HepG2 (cell line): Measurements from ENCODE around the gene UVSSA. TPM values are rescaled to one million over a fixed set of nuclear protein-coding genes. Genes with fewer than 3 reads are reported as not detected.

ENCODE experiments used
- ATAC-seq: fragments of 200-7000 bp; cut with Tn5 transposase; 3 replicates; pipeline ENCODE4 v1.9.1; 2020; ENCODE audit warnings: mild to moderate bottlenecking, moderate library complexity
- BruUV-seq: library from RNA; stranded (reverse); fragments of 400-500 nt; replicated peaks from 2 replicates; lab custom pipeline; 2021; lab: Mats Ljungman, UMichigan
- CTCF ChIA-PET: fragments of 300-600 bp; formaldehyde crosslinking; extraction: SDS; loops from one replicate; lab custom pipeline; 2021; ENCODE audit warnings: low total read pairs, inconsistent platforms, low intra/inter-chr PET ratio; lab: Yijun Ruan, JAX
- POLR2A ChIA-PET: fragments of 350-600 bp; sonication (Branson Sonifier 250); formaldehyde crosslinking; loops from one replicate; lab custom pipeline; 2020; ENCODE audit warnings: antibody characterized with exemption, inconsistent platforms; lab: Yijun Ruan, JAX
- DNase-seq: peaks from one replicate; pipeline ENCODE4 v3.0.0-alpha.2; 2015; ENCODE audit warnings: low spot score
- FAIRE-seq: peaks from 3 replicates; lab custom pipeline; 2011; peaks lifted over from hg19 to GRCh38; lab: Jason Lieb, UNC
- H2AFZ ChIP-seq: one replicate; pipeline ENCODE4 v1.6.1; 2011; ENCODE audit warnings: low read length, inconsistent platforms
- H3K27ac ChIP-seq: fragments of 300-600 bp; 3 replicates; pipeline ENCODE4 v1.8.0; 2011; ENCODE audit warnings: mixed run types, mild to moderate bottlenecking, mixed read lengths, low read length, inconsistent platforms; ENCODE audit not compliant: insufficient read depth; ENCODE audit errors: extremely low read length
- H3K27me3 ChIP-seq, 2 experiments: fragments of 200-600 bp in 1 of 2; 2 replicates in 1 of 2; 3 replicates in 1 of 2; pipeline versions ENCODE4 v1.6.0 to v1.8.0; 2011; ENCODE audit warnings: low read length in 2 of 2, mild to moderate bottlenecking in 2 of 2, moderate library complexity in 2 of 2, inconsistent platforms in 1 of 2; ENCODE audit not compliant: insufficient read depth in 2 of 2, control insufficient read depth in 1 of 2
- H3K36me3 ChIP-seq, 2 experiments: fragments of 200-600 bp in 1 of 2; replicated peaks in 1 of 2; 2 replicates in 1 of 2; 3 replicates in 1 of 2; pipeline versions ENCODE4 v1.5.1 to v1.8.0; 2011; ENCODE audit warnings: low read length in 2 of 2, inconsistent platforms in 1 of 2; ENCODE audit not compliant: insufficient read depth in 2 of 2, control insufficient read depth in 1 of 2
- H3K4me1 ChIP-seq: 2 replicates; pipeline ENCODE4 v1.5.1; 2012; ENCODE audit warnings: low read length, inconsistent platforms; ENCODE audit not compliant: insufficient read depth
- H3K4me2 ChIP-seq: 2 replicates; pipeline ENCODE4 v1.6.0; 2011; ENCODE audit warnings: low read depth, low read length, inconsistent platforms
- H3K4me3 ChIP-seq, 3 experiments: fragments of 200-600 bp in 1 of 3; sonication (generic), shearing (Covaris generic) in 1 of 3; replicated peaks in 1 of 3; 2 replicates each; pipeline ENCODE4 v1.5.1; 2011 to 2016; ENCODE audit warnings: low read length in 3 of 3, inconsistent platforms in 2 of 3, low read depth in 2 of 3, mild to moderate bottlenecking in 2 of 3, control low read depth in 1 of 3, mixed read lengths in 1 of 3; ENCODE audit not compliant: insufficient read depth in 1 of 3
- H3K79me2 ChIP-seq: one replicate; pipeline ENCODE4 v1.6.1; 2011; ENCODE audit warnings: low read length, inconsistent platforms; ENCODE audit not compliant: insufficient read depth
- H3K9ac ChIP-seq: 2 replicates; pipeline ENCODE4 v1.6.0; 2011; ENCODE audit warnings: mild to moderate bottlenecking, low read depth, low read length, inconsistent platforms; ENCODE audit not compliant: insufficient read depth
- H3K9me3 ChIP-seq: 2 replicates; pipeline ENCODE4 v1.5.1; 2012; ENCODE audit warnings: mild to moderate bottlenecking, low read length
- H4K20me1 ChIP-seq: 2 replicates; pipeline ENCODE4 v1.6.0; 2011; ENCODE audit warnings: inconsistent platforms, mild to moderate bottlenecking, low read length, moderate library complexity; ENCODE audit not compliant: insufficient read depth
- CCDC6 ChIP-seq: sonication (generic); formaldehyde crosslinking; IDR thresholded peaks from 2 replicates; pipeline ENCODE4 v1.8.1; 2022; ENCODE audit warnings: mild to moderate bottlenecking, missing genetic modification reagents, moderate library complexity
- FOXA3 ChIP-seq: IDR thresholded peaks from 2 replicates; pipeline ENCODE4 v1.6.1; 2016; ENCODE audit warnings: missing genetic modification reagents, missing compliant biosample characterization
- GTF3A ChIP-seq: sonication (generic); formaldehyde crosslinking; conservative IDR thresholded peaks from 2 replicates; pipeline ENCODE4 v1.4.0; 2020; ENCODE audit warnings: mild to moderate bottlenecking, missing genetic modification reagents
- GZF1 ChIP-seq: sonication (generic); formaldehyde crosslinking; IDR thresholded peaks from 2 replicates; pipeline ENCODE4 v1.5.1; 2020; ENCODE audit warnings: mild to moderate bottlenecking, missing genetic modification reagents
- JUN ChIP-seq: sonication (generic); formaldehyde crosslinking; IDR thresholded peaks from 2 replicates; pipeline ENCODE4 v1.4.0; 2020; ENCODE audit warnings: mild to moderate bottlenecking, missing genetic modification reagents
- KDM5A ChIP-seq: fragments of 200-600 bp; sonication (generic); IDR thresholded peaks from 2 replicates; pipeline ENCODE4 v1.7.0; 2018; ENCODE audit warnings: antibody characterized with exemption, mild to moderate bottlenecking, low read length, borderline replicate concordance
- NR3C1 ChIP-seq: sonication (generic); formaldehyde crosslinking; IDR thresholded peaks from 2 replicates; pipeline ENCODE4 v1.4.0; 2020; ENCODE audit warnings: missing genetic modification reagents
- PBX3 ChIP-seq: sonication (generic); formaldehyde crosslinking; IDR thresholded peaks from 2 replicates; pipeline ENCODE4 v1.8.1; 2023; ENCODE audit warnings: missing genetic modification reagents, inconsistent platforms, borderline replicate concordance
- SKI ChIP-seq: fragments of 450-650 bp; IDR thresholded peaks from one replicate; pipeline ENCODE4 v1.6.1; 2018; ENCODE audit warnings: mild to moderate bottlenecking; ENCODE audit not compliant: partially characterized antibody
- ZNF382 ChIP-seq: sonication (generic); formaldehyde crosslinking; IDR thresholded peaks from 2 replicates; pipeline ENCODE4 v1.5.0; 2020; ENCODE audit warnings: missing genetic modification reagents, mild to moderate bottlenecking, borderline replicate concordance
- ZNF710 ChIP-seq: sonication (generic); formaldehyde crosslinking; IDR thresholded peaks from 2 replicates; pipeline ENCODE4 v1.5.0; 2020; ENCODE audit warnings: mild to moderate bottlenecking, missing genetic modification reagents, borderline replicate concordance
- WGBS: methylation state at CpG from one replicate; pipeline ENCODE4 v1.1.6; 2017; ENCODE audit warnings: low lambda C conversion rate; 5-methylcytosine and 5-hydroxymethylcytosine counted together
- in situ Hi-C: cut with HindIII; loops from 2 replicates; pipeline ENCODE4 v1.10.0; 2017; ENCODE audit warnings: low pct_unique_long_range_greater_than_20kb; ENCODE audit not compliant: extremely low pct_ligation_motif_present
- intact Hi-C: fragments of 100-400 bp; cut with micrococcal nuclease; formaldehyde crosslinking; loops from one replicate; pipeline ENCODE4 v1.10.0; 2022; ENCODE audit not compliant: unreplicated experiment
- polyA plus RNA-seq, 8 experiments: library from polyadenylated mRNA; depleted of rRNA in 3 of 8; stranded (reverse) in 7 of 8; unstranded in 1 of 8; fragments of >200 nt; fragmentation: Illumina TruSeq in 4 of 8; extraction: Trizol in 4 of 8; gene quantifications; 2 replicates each; pipeline versions ENCODE4 v1.2.1 to v1.2.3, GENCODE V29; 2011 to 2016; ENCODE audit warnings: low read depth in 4 of 8, missing spikeins in 1 of 8, mixed read lengths in 1 of 8; ENCODE audit not compliant: insufficient read depth in 1 of 8
- total RNA-seq, 5 experiments: library from RNA; depleted of rRNA; stranded (reverse); fragments of >200 nt; fragmentation: Illumina TruSeq; extraction: Trizol; gene quantifications; 2 replicates each; pipeline ENCODE4 v1.2.3, GENCODE V29; 2016; ENCODE audit warnings: low read depth in 1 of 5

UVSSA gene
- total and polyA plus RNA-seq, 2 of the 13 experiments (the other 11 are each of a cell fraction or from before 2014, with no cell fraction given), result 4.6 to 8.4 TPM

- no peak for ATAC-seq
- ChIA-PET CTCF (no interaction called here), POLR2A (no interaction called here)
- Histone ChIP-seq H3K36me3 (peaks cover 22 to 38% of the 10 kb centered on the region in 2 experiments; a peak in 4 of 5 replicates), H3K9ac (no peak overlapping the region), H3K79me2 (peaks cover 78% of the 10 kb centered on the region), H3K27ac (no peak overlapping the region), H2AFZ (no peak overlapping the region), H3K4me2 (no peak overlapping the region), H3K9me3 (no peaks in the 10 kb centered on the region), H3K4me3 (no peak overlapping the region)
- in situ Hi-C loops, result no loop called here
- WGBS, result 88% methylated on average over 12 of the region's 15 CpGs
- no TSS peak for BruUV-seq
- FAIRE-seq, result no peak
- no peak for TF ChIP-seq FOXA3 (CRISPR knock-in tag)
- no peak for TF ChIP-seq JUN
- TF ChIP-seq ZNF382, result no peak
- no peak for TF ChIP-seq SKI
- no peak for TF ChIP-seq NR3C1 (CRISPR knock-in tag)
- no peak for TF ChIP-seq GTF3A
- TF ChIP-seq PBX3, result no peak
- TF ChIP-seq GZF1 (CRISPR knock-in tag), result no peak
- TF ChIP-seq CCDC6 (CRISPR knock-in tag), result no peak
- TF ChIP-seq KDM5A, result no peak
- TF ChIP-seq ZNF710 (CRISPR knock-in tag), result no peak
- TF ChIP-seq, all 625 proteins: peak for 0
- intact Hi-C loops, result no loop called here
- Histone ChIP-seq H3K4me1 (peaks cover 1% of the 10 kb centered on the region), H4K20me1 (peaks cover 32% of the 10 kb centered on the region; the same call in 1 of the 2 replicates), H3K27me3 (no peaks in the 10 kb centered on the region)
- no peak for DNase-seq
Observed at GRCh38 chr4:1299301-1299860, 47.6 kb upstream of the UVSSA start.
